NCI-H460 (cell line): ENCODE results near the gene ACAD10. TPM values are rescaled to one million over a fixed set of nuclear protein-coding genes. Genes with fewer than 3 reads are reported as not detected.

Source experiments
- small RNA-seq, 2 experiments: library from RNA; depleted of rRNA; stranded (forward); fragments of <200 nt; gene quantifications; one replicate each; pipeline ENCODE3, GENCODE V24; 2014
- total RNA-seq: library from RNA; depleted of rRNA; stranded (reverse); fragments of >200 nt; shearing (Covaris generic); gene quantifications from 2 replicates; pipeline ENCODE4 v1.2.3, GENCODE V29; 2014; rRNA removed

The ACAD10 gene
- total RNA-seq, 1 experiment from 2014 or later = 19.0 TPM

Small RNAs within 50 kb of the gene (small RNA-seq; reads per million reads assigned to genes)
- gene MIR6761 = 0 reads per million in 2 experiments

Other genes starting within 250 kb of the ACAD10 start
- gene ATXN2, start 86.7 kb upstream of the ACAD10 start, total RNA-seq = 22.7 and 33.4 TPM in 2 replicates
- 11.8 and 14.3 TPM in 2 replicates for gene BRAP, start 97 bp upstream of the ACAD10 start, total RNA-seq
- 14.9 and 18.8 TPM in 2 replicates for gene ALDH2, start 80.9 kb downstream of the ACAD10 start, total RNA-seq
- gene MAPKAPK5, start 156.2 kb downstream of the ACAD10 start, total RNA-seq = 60.9 and 61.2 TPM in 2 replicates